Measurements from ENCODE around the gene RAB42. TPM values are rescaled to one million over a fixed set of nuclear protein-coding genes. Genes with fewer than 3 reads are reported as not detected.
"Not testable (repeated sequence)": the region's sequence is repeated elsewhere in the genome, so short reads cannot be mapped to it uniquely, and the experiment has no call there.

Gene RAB42
- total and polyA plus RNA-seq, 4 experiments from 2014 or later, result 0.38 to 1.3 TPM; not detected in 2

- no peak for DNase-seq
- H3K27me3 ChIP-seq (ENCODE audit: insufficient read depth, low read length), result peaks cover 4% of the 10 kb centered on the region
- peaks cover 4% of the 10 kb centered on the region for H3K4me1 ChIP-seq (ENCODE audit: insufficient read depth, low read length)
- Mint-ChIP-seq H3K36me3 (no peaks in the 10 kb centered on the region), H3K27ac (peak overlapping the region in 1 of 7 donors; percentile 50), H3K27me3 (peaks cover 3 to 4% of the 10 kb centered on the region in 2 donors), H3K4me3 (no peak overlapping the region), H3K9me3 (peaks cover 0 to 2% (median 0%) of the 10 kb centered on the region in 8 donors), H3K4me1 (peaks cover 0 to 13% (median 5%) of the 10 kb centered on the region in 4 donors)
- no peaks in the 10 kb centered on the region for H3K36me3 ChIP-seq (ENCODE audit: insufficient read depth, low read length)
- no peak overlapping the region for H3K27ac ChIP-seq (ENCODE audit: low read depth, low read length)
- no peak overlapping the region for H3K4me3 ChIP-seq (ENCODE audit: low read length in 2 of 2)
- no peaks in the 10 kb centered on the region for H3K9me3 ChIP-seq (ENCODE audit: control insufficient read depth in 1 of 2, low read length in 2 of 2)
- CTCF ChIA-PET (ENCODE audit: partially characterized antibody), result no interaction called here
- POLR2A ChIA-PET (ENCODE audit: partially characterized antibody), result interaction anchor here (1.0 to 1.8 kb wide), 2 partner anchors 14 to 17 kb away, joined by 3 to 10 read pairs; no protein-coding TSS in a partner anchor
- intact Hi-C loops (cut with micrococcal nuclease), result no loop called here
Measured at GRCh38 chr1:28595412-28596191, 3.5 kb downstream of the RAB42 start.

GRCh38 chr1:28596276-28596675 lies 4.2 kb downstream of the RAB42 start:
- H3K9me3 ChIP-seq (ENCODE audit: control insufficient read depth in 1 of 2, low read length in 2 of 2); H3K36me3 Mint-ChIP-seq; intact Hi-C loops (cut with micrococcal nuclease); H3K27me3 ChIP-seq (ENCODE audit: insufficient read depth, low read length); H3K4me3 ChIP-seq (ENCODE audit: low read length in 2 of 2); H3K4me1 ChIP-seq (ENCODE audit: insufficient read depth, low read length); DNase-seq; CTCF ChIA-PET (ENCODE audit: partially characterized antibody); H3K36me3 ChIP-seq (ENCODE audit: insufficient read depth, low read length); H3K27me3 Mint-ChIP-seq; H3K27ac ChIP-seq (ENCODE audit: low read depth, low read length); H3K4me3 Mint-ChIP-seq; H3K9me3 Mint-ChIP-seq; H3K27ac Mint-ChIP-seq: not testable (repeated sequence)
- H3K4me1 Mint-ChIP-seq, result peaks cover 0 to 13% (median 5%) of the 10 kb centered on the region in 4 donors
- POLR2A ChIA-PET (ENCODE audit: partially characterized antibody), result interaction anchor here (0.8 to 1.0 kb wide), 2 partner anchors 18 to 47 kb away, joined by 3 read pairs; partner anchors contain the start of gene TAF12

DNA sequence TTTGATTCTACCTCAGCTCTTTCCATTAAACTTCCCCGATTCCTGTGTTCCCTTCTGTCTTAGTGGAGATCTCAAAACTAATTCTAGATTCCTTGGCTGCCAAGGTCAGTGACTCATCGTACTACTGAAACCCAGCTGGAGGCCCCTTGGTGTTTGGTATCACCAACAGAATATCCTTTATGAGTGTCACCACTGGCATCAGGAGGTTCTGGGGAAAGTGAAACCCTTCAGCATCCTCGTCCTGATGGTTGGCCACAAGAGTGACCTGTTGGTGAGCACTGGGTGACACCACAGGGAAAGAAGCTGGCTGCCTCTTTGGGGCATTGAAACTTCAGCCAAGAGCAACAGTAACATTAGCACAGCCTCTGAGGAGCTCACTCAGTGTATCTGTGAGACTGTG lies 9.6 kb downstream of the RAB42 start:
- H3K27ac Mint-ChIP-seq, result peak overlapping the region in 1 of 7 donors; percentile 48
- CTCF ChIA-PET (ENCODE audit: partially characterized antibody), result interaction anchor here (1.0 to 2.8 kb wide), 3 partner anchors 21 to 192 kb away, joined by 3 to 11 read pairs (median 4); no protein-coding TSS in a partner anchor

DNA sequence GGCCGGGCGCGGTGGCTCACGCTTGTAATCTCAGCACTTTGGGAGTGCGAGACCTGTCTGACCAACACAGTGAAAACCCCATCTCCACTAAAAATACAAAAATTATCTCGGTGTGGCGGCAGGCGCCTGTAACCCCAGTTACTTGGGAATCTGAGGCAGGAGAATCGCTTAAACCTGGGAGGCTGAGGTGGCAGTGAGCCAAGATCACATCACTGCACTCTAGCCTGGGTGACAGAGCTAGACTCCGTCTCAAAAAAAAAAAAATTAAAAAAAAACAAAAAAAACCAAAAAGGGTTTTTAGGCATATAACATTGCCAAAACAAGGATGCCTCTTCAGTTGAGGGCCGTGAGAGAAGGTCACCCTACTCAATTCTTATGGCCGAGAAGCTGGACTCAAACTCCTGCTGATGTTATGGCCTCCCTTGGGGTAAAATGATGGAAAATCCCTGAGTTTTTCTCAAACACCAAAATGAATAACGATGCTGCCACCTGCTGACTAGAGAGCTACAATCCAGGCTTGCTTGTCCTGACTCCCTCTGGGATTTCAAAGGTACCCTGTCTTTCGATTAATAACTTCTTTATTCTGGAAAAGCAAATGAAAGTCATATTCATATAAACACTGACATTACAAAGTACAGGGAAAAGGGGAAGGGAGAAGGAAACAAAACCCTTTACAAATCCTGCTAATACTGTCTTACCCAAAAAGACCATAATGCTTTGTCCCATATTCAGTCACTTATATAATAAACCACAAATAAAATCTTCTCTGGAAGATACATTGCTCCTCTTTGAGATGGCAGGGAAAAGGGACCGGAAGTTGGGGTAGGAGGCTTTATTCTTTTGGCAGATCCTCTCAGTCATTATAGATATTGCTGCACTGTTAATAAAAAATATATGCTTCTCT lies 10.7 kb downstream of the RAB42 start:
- Histone ChIP-seq H3K36me3 (ENCODE audit: insufficient read depth, low read length) (peaks cover 28% of the 10 kb centered on the region), H3K27me3 (ENCODE audit: insufficient read depth, low read length) (no peaks in the 10 kb centered on the region), H3K4me3 (ENCODE audit: low read length in 2 of 2) (no peak overlapping the region), H3K9me3 (ENCODE audit: control insufficient read depth in 1 of 2, low read length in 2 of 2) (no peaks in the 10 kb centered on the region), H3K27ac (ENCODE audit: low read depth, low read length) (no peak overlapping the region), H3K4me1 (ENCODE audit: insufficient read depth, low read length) (no peaks in the 10 kb centered on the region)
- Mint-ChIP-seq H3K9me3 (peaks cover 0 to 3% (median 0%) of the 10 kb centered on the region in 8 donors), H3K4me1 (peaks cover 0 to 2% (median 0%) of the 10 kb centered on the region in 4 donors), H3K4me3 (no peak overlapping the region), H3K27ac (peak overlapping the region in 2 of 7 donors; percentile 10 to 77), H3K27me3 (no peaks in the 10 kb centered on the region), H3K36me3 (peaks cover 16 to 43% of the 10 kb centered on the region in 2 donors)
- ChIA-PET CTCF (ENCODE audit: partially characterized antibody) (interaction anchor here (0.8 to 2.8 kb wide), 11 partner anchors 12 to 354 kb away, joined by 3 to 16 read pairs (median 5); no protein-coding TSS in a partner anchor), POLR2A (ENCODE audit: partially characterized antibody) (interaction anchor here (0.8 to 4.9 kb wide), 2 partner anchors 21 to 81 kb away, joined by 3 to 31 read pairs; no protein-coding TSS in a partner anchor)
- peak in 3 of 5 donors; percentile 13 to 28 (median 25) for DNase-seq
- intact Hi-C loops (cut with micrococcal nuclease), result loop anchor here (1.0 to 10.0 kb wide), 3 partner anchors 84 to 355 kb away; no protein-coding TSS in a partner anchor

More for the DNA sequence above, 9.6 kb downstream of the RAB42 start:
- no peaks in the 10 kb centered on the region for H3K9me3 ChIP-seq (ENCODE audit: control insufficient read depth in 1 of 2, low read length in 2 of 2)
- H3K4me3 ChIP-seq (ENCODE audit: low read length in 2 of 2), result no peak overlapping the region
- Mint-ChIP-seq H3K4me1 (peaks cover 0 to 2% (median 0%) of the 10 kb centered on the region in 4 donors), H3K27me3 (no peaks in the 10 kb centered on the region), H3K9me3 (peaks cover 0 to 3% (median 0%) of the 10 kb centered on the region in 8 donors), H3K4me3 (no peak overlapping the region), H3K36me3 (peaks cover 16 to 38% of the 10 kb centered on the region in 2 donors)
- DNase-seq, result no peak
- intact Hi-C loops (cut with micrococcal nuclease), result loop anchor here (5.0 to 10.0 kb wide), 2 partner anchors 197 to 354 kb away; no protein-coding TSS in a partner anchor
- H3K27ac ChIP-seq (ENCODE audit: low read depth, low read length), result no peak overlapping the region
- POLR2A ChIA-PET (ENCODE audit: partially characterized antibody), result interaction anchor here (1.2 to 4.9 kb wide), 2 partner anchors 20 to 48 kb away, joined by 3 to 31 read pairs; no protein-coding TSS in a partner anchor
- no peaks in the 10 kb centered on the region for H3K4me1 ChIP-seq (ENCODE audit: insufficient read depth, low read length)
- H3K36me3 ChIP-seq (ENCODE audit: insufficient read depth, low read length), result peaks cover 23% of the 10 kb centered on the region
- H3K27me3 ChIP-seq (ENCODE audit: insufficient read depth, low read length), result no peaks in the 10 kb centered on the region

DNA sequence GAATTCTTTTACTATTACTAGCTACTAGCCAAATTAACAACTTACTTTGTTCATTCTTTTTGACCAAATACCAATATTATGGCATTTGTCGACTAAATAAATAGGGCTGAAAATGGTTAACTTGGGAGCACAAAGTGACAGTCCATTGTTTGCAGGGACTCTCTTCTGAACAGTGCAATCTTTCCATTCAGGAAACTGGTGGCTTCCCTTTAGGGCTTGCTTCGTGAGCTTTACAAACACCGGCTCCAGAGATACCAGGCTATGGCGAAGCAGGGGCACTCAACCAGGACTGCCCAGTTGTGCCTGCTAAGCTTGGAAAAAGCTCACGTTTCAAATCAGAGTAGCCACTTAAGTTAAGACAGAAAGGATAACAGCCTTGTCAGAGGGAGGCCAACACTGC lies 12.3 kb downstream of the RAB42 start:
- no peaks in the 10 kb centered on the region for H3K9me3 ChIP-seq (ENCODE audit: control insufficient read depth in 1 of 2, low read length in 2 of 2)
- no peaks in the 10 kb centered on the region for H3K4me1 ChIP-seq (ENCODE audit: insufficient read depth, low read length)
- no peak overlapping the region for H3K27ac ChIP-seq (ENCODE audit: low read depth, low read length)
- intact Hi-C loops (cut with micrococcal nuclease), result loop anchor here (5.0 to 10.0 kb wide), 2 partner anchors 200 to 357 kb away; no protein-coding TSS in a partner anchor
- peaks cover 28% of the 10 kb centered on the region for H3K36me3 ChIP-seq (ENCODE audit: insufficient read depth, low read length)
- no peaks in the 10 kb centered on the region for H3K27me3 ChIP-seq (ENCODE audit: insufficient read depth, low read length)
- Mint-ChIP-seq H3K36me3 (peaks cover 16 to 44% of the 10 kb centered on the region in 2 donors), H3K4me3 (no peak overlapping the region), H3K4me1 (no peaks in the 10 kb centered on the region), H3K9me3 (peaks cover 0 to 3% (median 0%) of the 10 kb centered on the region in 8 donors), H3K27ac (no peak overlapping the region), H3K27me3 (no peaks in the 10 kb centered on the region)
- POLR2A ChIA-PET (ENCODE audit: partially characterized antibody), result interaction anchor here (4.9 kb wide), 1 partner anchor 23 kb away, joined by 31 read pairs; no protein-coding TSS in a partner anchor
- H3K4me3 ChIP-seq (ENCODE audit: low read length in 2 of 2), result no peak overlapping the region
- CTCF ChIA-PET (ENCODE audit: partially characterized antibody), result interaction anchor here (1.3 to 2.3 kb wide), 4 partner anchors 85 to 246 kb away, joined by 3 to 16 read pairs (median 6); no protein-coding TSS in a partner anchor
- DNase-seq, result no peak

DNA sequence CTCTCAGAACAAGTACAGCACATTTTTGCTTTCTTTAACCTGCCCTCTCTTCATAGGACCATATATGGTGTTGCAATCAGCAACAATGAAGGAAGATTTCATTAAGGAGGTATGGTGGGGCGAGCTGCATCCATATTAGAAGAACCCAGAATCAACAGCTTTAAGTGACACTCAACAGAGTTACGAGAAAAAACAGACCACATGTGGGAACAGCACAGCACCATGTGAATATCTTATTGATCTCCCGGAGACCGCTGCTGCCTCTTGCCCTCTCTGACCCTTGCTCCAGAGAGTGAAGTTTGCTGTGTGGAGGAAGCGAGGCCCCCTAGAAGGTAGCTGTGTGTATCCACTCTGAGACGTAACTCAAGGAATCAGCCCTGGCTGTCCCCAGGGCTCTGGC lies 12.9 kb downstream of the RAB42 start:
- H3K4me1 ChIP-seq (ENCODE audit: insufficient read depth, low read length), result no peaks in the 10 kb centered on the region
- H3K27ac Mint-ChIP-seq, result no peak overlapping the region
- no peaks in the 10 kb centered on the region for H3K27me3 Mint-ChIP-seq
- H3K36me3 ChIP-seq (ENCODE audit: insufficient read depth, low read length), result peaks cover 28% of the 10 kb centered on the region
- intact Hi-C loops (cut with micrococcal nuclease), result loop anchor here (5.0 to 10.0 kb wide), 2 partner anchors 200 to 358 kb away; no protein-coding TSS in a partner anchor
- DNase-seq, result no peak
- ChIA-PET CTCF (ENCODE audit: partially characterized antibody) (interaction anchor here (1.0 to 1.3 kb wide), 2 partner anchors 195 to 198 kb away, joined by 3 read pairs; no protein-coding TSS in a partner anchor), POLR2A (ENCODE audit: partially characterized antibody) (interaction anchor here (4.9 kb wide), 1 partner anchor 23 kb away, joined by 31 read pairs; no protein-coding TSS in a partner anchor)
- peaks cover 0 to 3% (median 0%) of the 10 kb centered on the region in 8 donors for H3K9me3 Mint-ChIP-seq
- H3K27ac ChIP-seq (ENCODE audit: low read depth, low read length), result no peak overlapping the region
- H3K4me3 ChIP-seq (ENCODE audit: low read length in 2 of 2), result no peak overlapping the region
- H3K4me1 Mint-ChIP-seq, result no peaks in the 10 kb centered on the region
- H3K9me3 ChIP-seq (ENCODE audit: control insufficient read depth in 1 of 2, low read length in 2 of 2), result no peaks in the 10 kb centered on the region
- no peaks in the 10 kb centered on the region for H3K27me3 ChIP-seq (ENCODE audit: insufficient read depth, low read length)
- H3K36me3 Mint-ChIP-seq, result peaks cover 16 to 48% of the 10 kb centered on the region in 2 donors
- H3K4me3 Mint-ChIP-seq, result no peak overlapping the region
